NCI-H187 (cell line): ENCODE results near the gene SERPINA4.
"Not testable (repeated sequence)": the region's sequence is repeated elsewhere in the genome, so short reads cannot be mapped to it uniquely, and the experiment has no call there.

ENCODE experiments used
- DNase-seq, 2 experiments: peaks; one replicate each; lab custom pipeline; 2025; lab: John Stamatoyannopoulos, UW

Gene SERPINA4

GRCh38 chr14:94592457-94592856 is 31.2 kb downstream of the SERPINA4 start:
- DNase-seq: no peak

DNA sequence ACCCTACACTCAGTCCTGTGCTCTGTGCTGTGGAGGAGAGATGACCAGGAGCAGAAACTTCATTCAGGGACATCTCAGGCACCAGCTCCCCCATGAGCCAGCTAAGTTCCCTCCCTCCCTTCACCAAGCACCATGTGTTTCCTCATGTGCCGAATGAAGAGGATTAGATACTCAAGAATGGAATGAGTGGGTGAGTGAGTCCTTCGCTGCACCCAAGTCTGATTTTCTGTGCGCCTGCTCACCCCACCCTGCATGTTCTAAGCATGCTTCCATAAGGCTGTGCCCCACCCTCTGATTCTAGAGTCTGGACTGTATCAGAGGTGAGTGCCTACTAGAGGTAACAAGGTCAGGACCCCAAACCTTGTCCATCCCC is 32.1 kb downstream of the SERPINA4 start:
- DNase-seq: no peak

- DNase-seq: no peak
Observed at GRCh38 chr14:94593749-94594431, 32.6 kb downstream of the SERPINA4 start.

DNA sequence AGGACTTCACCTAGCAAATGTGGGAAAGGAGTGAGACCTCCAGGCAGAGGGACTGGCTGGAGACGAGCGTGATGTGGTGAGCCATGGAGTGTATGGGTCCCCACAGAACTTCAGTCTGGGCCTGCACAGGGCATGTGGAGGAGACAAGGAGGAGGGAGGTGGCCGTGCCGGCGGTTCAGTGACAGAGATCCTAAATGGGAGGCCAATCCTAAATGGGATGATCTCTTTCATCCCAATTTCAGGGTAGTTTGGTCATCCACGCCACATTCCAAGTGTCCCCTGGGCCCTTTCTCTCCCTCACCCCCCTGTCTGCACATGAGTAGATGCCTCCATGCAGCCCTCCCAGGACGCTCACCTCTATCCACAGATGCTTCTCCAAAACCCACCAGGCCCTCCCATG is 33.2 kb downstream of the SERPINA4 start:
- no peak for DNase-seq

DNA sequence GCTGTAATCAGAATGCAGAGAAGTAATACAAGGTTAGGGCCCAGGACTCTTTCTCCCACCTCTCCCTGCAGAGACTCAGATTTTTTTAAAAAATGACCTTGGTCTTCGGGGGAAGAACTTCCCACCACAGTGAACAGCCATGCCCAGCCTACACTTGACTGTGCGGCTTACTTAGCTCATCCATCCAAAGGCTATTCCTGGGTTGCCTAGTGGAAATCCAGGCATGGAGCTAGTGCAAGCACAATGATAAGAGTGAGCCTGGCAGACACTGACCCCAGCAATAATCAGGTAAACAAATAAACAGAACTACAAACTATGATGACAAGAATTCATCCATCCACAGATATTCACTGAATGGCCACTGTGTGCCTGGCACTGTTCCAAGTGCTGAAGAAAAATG is 34.7 kb downstream of the SERPINA4 start:
- DNase-seq: no peak

GRCh38 chr14:94596361-94596760 is 35.1 kb downstream of the SERPINA4 start:
- no peak for DNase-seq

- DNase-seq: no peak
Observed at GRCh38 chr14:94597788-94598187, 36.5 kb downstream of the SERPINA4 start.

GRCh38 chr14:94598506-94598815 is 37.2 kb downstream of the SERPINA4 start:
- no peak for DNase-seq

GRCh38 chr14:94598816-94599655 is 37.8 kb downstream of the SERPINA4 start:
- DNase-seq: no peak

DNA sequence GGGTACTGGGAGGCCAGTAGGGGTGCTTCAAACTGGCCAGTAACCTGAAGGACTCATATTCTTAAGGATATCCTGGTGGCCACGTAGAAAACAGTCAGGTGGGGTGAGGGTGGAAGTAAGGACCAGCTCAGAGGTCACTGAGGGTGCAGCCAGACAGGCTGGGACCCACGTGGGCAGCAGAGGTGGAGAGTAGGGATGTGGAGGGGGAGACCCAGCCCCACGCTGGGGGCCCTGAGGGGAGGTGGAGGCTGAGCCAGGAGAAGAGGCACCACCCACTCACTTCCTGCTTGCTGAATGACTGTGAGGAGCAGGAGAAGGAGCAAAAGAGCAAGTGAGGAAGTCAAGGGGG is 38.4 kb downstream of the SERPINA4 start:
- DNase-seq: no peak

- no peak for DNase-seq
Observed at GRCh38 chr14:94600148-94600545, 38.9 kb downstream of the SERPINA4 start.

- no peak for DNase-seq
Observed at GRCh38 chr14:94601884-94602391, 40.7 kb downstream of the SERPINA4 start.

- no peak for DNase-seq
Observed at GRCh38 chr14:94602722-94603121, 41.5 kb downstream of the SERPINA4 start.

- no peak for DNase-seq
Observed at GRCh38 chr14:94605361-94605760, 44.1 kb downstream of the SERPINA4 start.

DNA sequence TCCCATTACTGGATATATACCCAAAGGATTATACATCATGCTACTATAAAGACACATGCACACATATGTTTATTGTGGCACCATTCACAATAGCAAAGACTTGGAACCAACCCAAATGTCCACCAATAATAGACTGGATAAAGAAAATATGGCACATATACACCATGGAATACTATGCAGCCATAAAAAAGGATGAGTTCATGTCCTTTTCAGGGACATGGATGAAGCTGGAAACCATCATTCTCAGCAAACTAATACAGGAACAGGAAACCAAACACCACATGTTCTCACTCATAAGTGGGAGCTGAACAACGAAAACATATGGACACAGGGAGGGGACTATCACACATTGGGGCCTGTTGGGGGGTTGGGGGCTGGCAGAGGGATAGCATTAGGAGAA is 47.7 kb downstream of the SERPINA4 start:
- DNase-seq: not testable (repeated sequence)

- DNase-seq: no peak
Observed at GRCh38 chr14:94611179-94611578, 49.9 kb downstream of the SERPINA4 start.

DNA sequence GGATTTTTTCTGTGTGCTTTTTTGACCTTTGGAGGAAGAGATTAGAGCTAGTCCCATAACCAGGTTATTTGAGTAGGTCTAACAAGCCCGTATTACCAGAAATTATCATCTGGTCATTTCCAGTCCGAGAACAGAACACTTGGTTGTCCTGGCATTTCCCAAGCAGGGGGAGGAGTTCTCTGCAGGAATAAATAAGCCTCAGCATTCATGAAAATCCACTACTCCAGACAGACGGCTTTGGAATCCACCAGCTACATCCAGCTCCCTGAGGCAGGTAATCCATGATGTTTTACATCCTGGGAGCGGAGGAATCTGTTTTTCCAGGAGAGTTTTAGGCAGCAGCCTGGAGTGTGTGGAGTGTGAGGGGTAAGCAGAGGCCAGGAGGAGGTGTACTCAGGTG is 50.9 kb downstream of the SERPINA4 start, which contains the start of gene SERPINA3:
SERPINA3 (plus strand) TSS at position 218 of the 400 bp plus-strand sequence. CDS start 2,051 bp downstream, outside the sequence.
- no peak for DNase-seq

DNA sequence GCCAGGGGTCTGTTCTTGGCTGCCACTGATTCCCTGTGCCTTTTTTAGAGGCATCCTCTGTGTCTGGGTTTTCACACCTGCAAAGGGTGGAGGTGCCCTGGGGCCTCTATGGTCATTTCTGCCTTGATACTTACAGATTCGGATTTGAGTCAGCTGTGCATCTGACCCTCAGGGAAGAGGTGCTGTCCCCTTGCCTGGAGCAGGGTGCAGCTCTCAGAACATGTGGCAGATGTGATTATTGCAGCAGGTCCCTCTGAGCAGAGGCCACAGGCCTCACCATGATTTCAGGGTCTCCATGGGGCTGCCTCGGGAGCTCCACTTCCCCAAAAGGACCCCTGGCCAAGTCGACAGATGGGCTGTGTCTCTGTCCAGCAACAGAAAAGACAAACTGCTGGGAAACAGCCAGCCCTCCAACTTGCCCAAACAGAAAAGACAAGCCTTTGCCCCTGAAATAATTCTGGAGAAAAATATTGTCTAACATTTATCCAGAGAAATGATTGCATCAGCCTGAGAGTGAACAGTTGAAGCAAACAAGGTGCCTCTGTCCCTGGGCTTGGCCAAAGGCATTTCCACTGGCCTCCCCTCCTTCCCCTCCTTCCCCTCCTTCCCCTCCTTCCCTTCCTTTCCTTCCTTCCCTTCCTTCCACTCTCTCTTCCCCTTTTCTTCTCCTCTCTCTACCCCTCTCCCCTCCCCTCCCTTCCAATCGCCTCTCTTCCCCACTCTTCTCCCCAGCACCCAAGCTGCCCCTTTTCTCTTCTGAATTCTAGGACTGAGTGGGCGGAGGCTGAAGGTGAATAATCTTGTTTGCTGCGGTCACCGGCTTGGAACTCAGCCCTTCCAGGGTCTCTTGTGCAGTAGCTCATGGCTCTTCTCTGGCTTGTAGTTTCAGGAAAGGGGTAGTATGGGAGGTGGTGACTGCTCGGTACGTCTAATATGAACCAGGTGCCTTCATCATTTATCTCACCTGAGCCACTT is 51.6 kb downstream of the SERPINA4 start:
- no peak for DNase-seq

DNA sequence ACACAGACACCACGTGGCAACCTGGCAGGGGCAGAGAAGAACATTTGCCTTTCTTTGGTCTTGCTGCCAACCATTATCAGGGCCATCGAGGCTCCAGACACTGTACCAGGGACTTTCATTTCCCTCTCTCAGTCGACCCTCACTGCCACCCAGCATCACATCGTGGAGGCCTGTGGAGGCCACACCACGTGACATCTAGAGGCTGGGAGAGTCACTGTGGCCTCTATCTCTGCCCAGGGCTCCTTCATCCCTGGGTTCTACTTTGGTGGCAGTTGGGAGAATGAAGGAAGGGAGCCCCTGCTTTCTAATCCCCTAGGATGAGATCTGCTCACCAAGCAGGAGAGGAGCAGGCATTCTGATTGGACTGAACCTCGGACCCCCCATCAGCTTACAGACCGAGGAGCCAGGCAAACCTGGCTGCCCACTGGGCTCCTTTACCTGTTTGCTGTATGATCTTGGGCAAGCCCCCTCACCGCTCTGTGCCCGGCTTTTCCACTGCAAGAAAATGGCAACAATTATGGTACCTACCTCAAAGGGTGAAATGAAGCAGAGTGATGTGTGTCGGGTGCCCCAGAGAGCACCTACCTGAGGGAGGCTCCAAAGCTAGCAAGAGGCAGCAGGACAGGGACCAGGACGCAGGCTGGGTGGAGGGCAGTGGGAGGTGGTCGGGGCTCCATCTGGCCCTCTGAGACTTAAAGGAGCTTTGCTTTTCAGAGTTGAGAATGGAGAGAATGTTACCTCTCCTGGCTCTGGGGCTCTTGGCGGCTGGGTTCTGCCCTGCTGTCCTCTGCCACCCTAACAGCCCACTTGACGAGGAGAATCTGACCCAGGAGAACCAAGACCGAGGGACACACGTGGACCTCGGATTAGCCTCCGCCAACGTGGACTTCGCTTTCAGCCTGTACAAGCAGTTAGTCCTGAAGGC is 52.7 kb downstream of the SERPINA4 start:
- DNase-seq: no peak

DNA sequence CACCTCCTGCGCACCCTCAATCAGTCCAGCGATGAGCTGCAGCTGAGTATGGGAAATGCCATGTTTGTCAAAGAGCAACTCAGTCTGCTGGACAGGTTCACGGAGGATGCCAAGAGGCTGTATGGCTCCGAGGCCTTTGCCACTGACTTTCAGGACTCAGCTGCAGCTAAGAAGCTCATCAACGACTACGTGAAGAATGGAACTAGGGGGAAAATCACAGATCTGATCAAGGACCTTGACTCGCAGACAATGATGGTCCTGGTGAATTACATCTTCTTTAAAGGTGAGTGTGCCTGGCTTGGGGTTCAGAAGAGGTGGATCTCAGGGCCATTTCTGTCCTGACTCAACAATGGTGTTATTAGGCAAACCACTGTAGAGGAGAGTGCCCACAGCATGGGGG is 53.6 kb downstream of the SERPINA4 start:
- DNase-seq: no peak

GRCh38 chr14:94615254-94615653 is 54.0 kb downstream of the SERPINA4 start:
- DNase-seq: no peak
